ENCODE measurements around the gene CHSY3. TPM values are rescaled to one million over a fixed set of nuclear protein-coding genes. Genes with fewer than 3 reads are reported as not detected.

CHSY3 gene
- polyA plus RNA-seq, 4 donors, result 3.8 to 5.1 (median 4.9) TPM

DNA sequence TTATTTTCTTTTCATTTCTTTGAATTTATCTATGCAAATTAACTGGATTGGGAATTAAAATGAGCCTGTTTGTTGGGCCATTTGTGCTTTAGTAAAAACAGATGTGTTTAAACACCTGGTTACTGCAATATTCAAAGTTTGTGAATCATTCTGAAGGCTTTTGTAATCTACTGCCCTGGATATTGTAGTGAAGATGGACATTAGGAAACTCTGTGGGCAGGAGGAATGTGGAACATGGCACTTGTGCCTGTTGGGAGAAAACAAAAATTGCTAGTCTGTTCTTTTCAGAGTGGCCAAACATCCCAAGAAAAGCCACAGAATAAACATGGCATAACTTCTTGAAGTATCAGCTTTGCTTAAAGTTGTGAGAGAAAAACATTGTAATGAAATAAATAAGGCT, 40.8 kb downstream of the CHSY3 start:
- no peak for DNase-seq (ENCODE audit: low read depth in 4 of 4, low spot score in 3 of 4)

GRCh38 chr5:129945774-129946270, 41.6 kb downstream of the CHSY3 start:
- DNase-seq (ENCODE audit: low read depth in 4 of 4, low spot score in 3 of 4), result no peak

DNA sequence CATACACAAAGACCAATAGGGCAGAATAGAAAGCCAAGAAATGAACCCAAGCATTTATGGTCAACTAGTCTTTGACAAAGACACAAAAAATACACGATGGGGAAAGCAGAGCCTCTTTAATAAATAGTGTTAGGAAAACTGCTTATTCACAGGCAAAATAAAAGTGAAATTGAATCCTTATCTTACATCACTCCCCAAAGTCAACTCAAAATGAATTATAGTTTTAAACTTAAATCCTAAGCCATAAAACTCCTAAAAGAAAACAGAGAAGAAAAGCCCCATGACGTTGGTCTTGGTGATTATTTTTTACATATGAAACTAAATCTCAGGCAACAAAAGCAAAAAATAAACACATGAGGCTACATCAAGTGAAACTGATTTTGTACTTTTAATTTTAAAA, 46.8 kb downstream of the CHSY3 start:
- no peak for DNase-seq (ENCODE audit: low read depth in 4 of 4, low spot score in 3 of 4)

DNA sequence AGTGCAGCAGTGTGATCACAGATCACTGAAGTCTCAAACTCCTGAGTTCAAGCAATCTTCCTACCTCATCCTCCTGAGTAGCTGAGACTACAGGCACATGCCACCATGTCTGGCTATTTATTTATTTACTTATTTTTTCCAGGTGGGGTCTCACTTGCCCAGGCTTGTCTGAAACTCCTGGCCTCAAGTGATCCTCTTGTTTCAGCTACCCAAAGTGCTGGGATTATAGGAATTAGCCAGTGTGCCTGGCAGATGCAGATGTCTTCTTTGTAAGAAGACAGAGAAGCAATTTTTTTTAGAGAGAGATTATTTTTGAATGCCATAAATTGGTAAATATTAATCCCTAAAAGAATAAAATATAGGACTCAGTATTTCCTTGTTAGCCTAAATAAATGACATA, 54.3 kb downstream of the CHSY3 start:
- no peak for DNase-seq (ENCODE audit: low read depth in 4 of 4, low spot score in 3 of 4)

DNA sequence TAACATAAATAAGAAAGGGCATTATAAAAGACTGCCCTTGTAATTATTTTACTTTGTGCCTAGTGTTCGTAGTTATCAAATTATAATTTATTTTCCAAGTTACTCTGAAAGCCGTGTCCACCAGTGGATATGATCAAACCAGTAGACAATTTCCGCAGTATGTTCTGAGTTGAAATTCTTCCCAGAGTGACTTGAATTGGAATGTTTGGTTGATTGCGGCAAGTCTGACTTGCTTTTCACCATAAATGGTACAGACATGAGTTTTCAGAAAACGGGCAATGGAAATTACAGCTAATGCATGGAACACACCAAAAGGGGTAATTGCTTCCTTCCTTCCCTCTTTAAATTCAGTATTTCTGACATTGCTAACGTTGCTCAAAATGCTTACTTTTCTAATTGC, 56.6 kb downstream of the CHSY3 start:
- no peak for DNase-seq (ENCODE audit: low read depth in 4 of 4, low spot score in 3 of 4)

GRCh38 chr5:129962506-129962905, 58.2 kb downstream of the CHSY3 start:
- no peak for DNase-seq (ENCODE audit: low read depth in 4 of 4, low spot score in 3 of 4)

DNA sequence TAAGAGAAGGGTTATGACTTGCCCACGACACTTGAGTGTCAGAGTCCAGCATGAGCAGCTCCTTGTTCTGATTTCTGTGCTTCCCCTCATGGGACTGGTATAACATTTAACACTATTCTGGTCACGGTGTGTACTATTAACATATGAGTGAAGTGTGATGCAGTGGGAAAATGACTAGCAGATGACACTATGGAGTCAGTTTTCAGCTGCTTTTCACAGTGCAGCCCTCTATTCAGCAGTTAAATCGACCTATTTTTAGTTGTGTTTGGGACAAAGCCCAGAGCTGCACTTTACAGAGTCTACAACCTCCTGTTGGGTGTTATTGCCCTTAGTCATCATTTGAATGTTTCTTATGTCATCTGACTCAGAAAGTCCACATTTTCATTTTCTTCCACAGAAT, 59.1 kb downstream of the CHSY3 start:
- DNase-seq (ENCODE audit: low read depth in 4 of 4, low spot score in 3 of 4), result no peak

DNA sequence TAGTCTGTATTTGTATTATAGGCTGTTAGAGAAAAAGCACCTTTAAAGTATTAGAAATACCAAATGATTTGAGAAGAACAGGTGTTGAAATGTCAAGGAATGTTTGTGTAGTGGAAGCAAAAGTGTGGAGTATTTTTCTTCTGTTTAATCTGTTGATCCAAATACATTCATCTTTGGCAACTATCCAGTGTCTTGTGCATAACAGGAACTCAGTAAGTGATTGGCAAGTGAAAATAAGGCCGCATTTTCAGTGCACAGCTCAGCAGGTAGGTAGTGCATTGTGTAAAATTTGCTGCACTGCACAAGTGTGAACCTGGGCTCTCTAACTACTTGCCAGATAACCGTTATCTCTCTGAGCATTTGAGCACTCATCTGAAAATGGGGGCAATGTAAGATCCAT, 61.8 kb downstream of the CHSY3 start:
- DNase-seq (ENCODE audit: low read depth in 4 of 4, low spot score in 3 of 4), result no peak

DNA sequence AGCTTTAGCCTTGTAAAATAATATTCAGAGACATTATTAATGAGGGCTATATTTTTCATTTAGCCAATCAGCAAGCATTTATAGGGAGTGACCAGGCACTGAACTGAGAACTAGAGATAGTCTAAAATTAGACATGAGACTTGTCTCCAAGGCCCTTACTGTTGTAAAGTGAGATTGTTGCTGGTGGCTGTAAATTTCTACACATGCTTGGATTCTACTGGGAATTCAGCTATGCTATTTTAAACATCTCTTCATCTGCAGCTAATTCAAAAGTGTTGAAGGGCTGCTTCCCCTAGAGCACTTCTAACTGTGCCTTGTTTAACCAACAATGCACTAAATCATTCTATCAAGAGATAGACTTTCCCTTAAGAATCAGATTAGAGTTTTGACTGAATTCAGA, 67.4 kb downstream of the CHSY3 start:
- DNase-seq (ENCODE audit: low read depth in 4 of 4, low spot score in 3 of 4), result no peak

GRCh38 chr5:129972465-129973141, 68.3 kb downstream of the CHSY3 start:
- DNase-seq (ENCODE audit: low read depth in 4 of 4, low spot score in 3 of 4), result no peak

- DNase-seq (ENCODE audit: low read depth in 4 of 4, low spot score in 3 of 4), result no peak
Observed at GRCh38 chr5:129973716-129974426, 69.6 kb downstream of the CHSY3 start.

DNA sequence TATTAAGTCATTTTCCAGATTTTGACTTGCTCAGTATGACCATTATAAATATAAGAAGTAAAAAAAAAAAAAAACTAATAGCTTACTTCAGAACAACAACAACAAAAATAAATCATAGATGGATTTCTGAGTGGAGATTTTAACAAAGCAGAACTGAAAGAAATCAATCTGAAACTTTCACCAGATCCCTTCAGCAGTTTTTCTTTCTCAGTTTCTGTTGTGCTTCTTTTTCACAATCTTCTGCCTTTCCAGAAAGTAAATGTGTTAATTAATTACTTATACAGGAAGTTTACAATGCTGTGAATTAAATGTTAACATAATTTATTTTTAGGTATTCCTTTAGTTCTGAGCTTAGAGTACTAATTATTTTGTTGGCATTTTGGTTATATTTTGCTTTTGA, 73.5 kb downstream of the CHSY3 start:
- no peak for DNase-seq (ENCODE audit: low read depth in 4 of 4, low spot score in 3 of 4)

DNA sequence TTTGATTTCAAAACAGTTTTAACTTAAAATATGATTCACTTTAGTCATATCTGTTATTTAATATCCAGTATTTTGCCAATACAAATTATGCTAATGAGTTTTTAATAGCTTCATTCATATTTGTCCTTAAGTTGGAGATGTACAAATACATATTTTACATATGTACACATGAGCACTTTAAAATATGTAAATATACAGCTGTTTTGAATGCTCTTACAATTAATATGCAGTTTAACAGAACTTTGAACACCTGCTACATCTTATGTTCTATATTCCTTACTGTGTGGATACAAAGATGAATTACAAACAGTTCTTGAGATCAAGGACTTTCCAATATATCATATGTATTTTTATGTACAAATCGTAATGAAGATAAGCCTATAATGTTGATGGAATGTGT, 74.0 kb downstream of the CHSY3 start:
- no peak for DNase-seq (ENCODE audit: low read depth in 4 of 4, low spot score in 3 of 4)

- DNase-seq (ENCODE audit: low read depth in 4 of 4, low spot score in 3 of 4), result no peak
Observed at GRCh38 chr5:129988453-129988852, 84.2 kb downstream of the CHSY3 start.

DNA sequence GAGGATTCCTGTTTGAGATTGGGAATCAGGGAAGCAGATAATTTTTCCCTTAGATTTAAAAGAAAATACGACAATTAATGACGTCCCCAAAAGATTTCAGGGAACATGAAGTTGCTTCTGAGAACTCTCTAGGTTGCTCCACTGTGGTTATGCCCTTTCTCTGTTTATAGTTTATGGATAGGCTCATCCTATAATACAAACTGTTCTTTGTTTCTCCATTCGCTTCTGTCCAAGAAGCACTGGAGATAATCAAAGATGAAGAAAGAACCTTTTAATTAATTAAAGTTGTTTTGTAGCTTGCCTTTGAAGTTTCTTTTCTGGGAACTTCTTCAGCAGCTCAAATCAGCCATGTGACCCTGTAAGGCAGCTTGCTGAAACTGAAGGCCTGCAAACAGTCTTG, 87.5 kb downstream of the CHSY3 start:
- DNase-seq (ENCODE audit: low read depth in 4 of 4, low spot score in 3 of 4), result no peak

GRCh38 chr5:129996896-129997295, 92.6 kb downstream of the CHSY3 start:
- DNase-seq (ENCODE audit: low read depth in 4 of 4, low spot score in 3 of 4), result no peak

DNA sequence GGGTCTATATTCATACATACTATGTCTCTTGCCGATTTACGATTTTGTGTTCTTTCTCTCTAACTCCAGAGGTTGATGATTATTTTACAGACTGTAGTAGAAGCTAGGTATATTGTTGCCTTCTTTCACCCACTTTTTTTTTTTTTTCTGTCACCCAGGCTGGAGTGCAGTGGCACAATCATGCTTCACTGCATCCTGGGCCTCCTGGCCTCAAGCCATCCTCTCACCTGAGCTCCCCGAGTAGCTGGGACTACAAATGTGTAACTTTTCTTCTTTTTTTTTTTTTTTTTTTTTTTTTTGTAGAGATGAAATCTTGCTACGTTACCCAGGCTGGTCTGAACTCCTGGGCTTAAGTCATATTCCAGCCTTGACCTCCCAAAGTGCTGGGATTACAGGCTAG, 96.2 kb downstream of the CHSY3 start:
- DNase-seq (ENCODE audit: low read depth in 4 of 4, low spot score in 3 of 4), result peak in 1 of 4 donors; percentile 7

DNA sequence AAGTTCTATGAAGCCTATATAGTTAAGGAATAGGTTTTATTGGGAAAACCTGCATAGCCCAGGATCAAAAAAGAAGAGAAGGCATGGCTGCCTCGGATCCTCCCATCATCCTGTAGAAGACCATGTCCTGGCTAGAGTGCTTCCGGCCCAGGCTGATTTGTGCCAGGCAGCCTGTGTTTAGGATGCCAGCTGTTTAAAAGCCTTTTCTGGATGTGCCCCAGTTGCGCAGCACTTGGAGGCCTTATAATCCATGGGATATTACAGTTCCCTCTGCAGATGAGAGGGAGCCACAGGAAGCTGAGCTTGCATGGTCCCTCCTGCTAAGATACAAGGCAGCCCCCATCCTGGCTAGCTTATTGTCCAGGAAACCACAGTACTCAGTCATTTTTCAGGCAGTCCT, 97.9 kb downstream of the CHSY3 start:
- DNase-seq (ENCODE audit: low read depth in 4 of 4, low spot score in 3 of 4), result no peak

GRCh38 chr5:130002876-130003275, 98.6 kb downstream of the CHSY3 start:
- DNase-seq (ENCODE audit: low read depth in 4 of 4, low spot score in 3 of 4), result no peak

GRCh38 chr5:130011986-130012385, 107.7 kb downstream of the CHSY3 start:
- DNase-seq (ENCODE audit: low read depth in 4 of 4, low spot score in 3 of 4), result no peak

- no peak for DNase-seq (ENCODE audit: low read depth in 4 of 4, low spot score in 3 of 4)
Observed at GRCh38 chr5:130017173-130017572, 112.9 kb downstream of the CHSY3 start.

DNA sequence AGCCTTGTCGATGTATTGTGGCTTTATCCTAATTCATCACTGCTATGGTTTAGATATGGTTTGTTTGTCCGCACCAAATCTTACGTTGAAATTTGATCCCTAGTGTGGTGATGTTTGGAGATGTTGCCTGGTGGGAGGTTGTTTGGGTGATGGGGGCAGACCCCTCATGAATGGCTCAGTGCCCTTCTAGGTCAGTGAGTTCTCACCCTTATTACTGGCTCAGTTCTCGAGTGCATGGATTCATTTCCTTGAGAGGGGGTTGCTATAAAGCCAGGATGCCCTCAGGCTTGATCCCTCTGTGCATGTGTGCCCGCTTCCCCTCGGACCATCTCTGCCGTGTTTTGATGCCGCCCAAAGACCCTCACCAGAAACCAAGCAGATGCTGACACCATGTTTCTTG, 114.4 kb downstream of the CHSY3 start:
- no peak for DNase-seq (ENCODE audit: low read depth in 4 of 4, low spot score in 3 of 4)
